Activated CD8-positive, alpha-beta memory T cell treated with anti-CD3 and anti-CD28 coated beads, Interleukin-2, amount 50 U/mL, for 24 hours (primary cell): ENCODE results near the gene MIEF1.

Experiments
- DNase-seq: peaks from one replicate; pipeline ENCODE4 v3.0.0-alpha.2; 2020; ENCODE audit errors: extremely low read depth

The MIEF1 gene

DNA sequence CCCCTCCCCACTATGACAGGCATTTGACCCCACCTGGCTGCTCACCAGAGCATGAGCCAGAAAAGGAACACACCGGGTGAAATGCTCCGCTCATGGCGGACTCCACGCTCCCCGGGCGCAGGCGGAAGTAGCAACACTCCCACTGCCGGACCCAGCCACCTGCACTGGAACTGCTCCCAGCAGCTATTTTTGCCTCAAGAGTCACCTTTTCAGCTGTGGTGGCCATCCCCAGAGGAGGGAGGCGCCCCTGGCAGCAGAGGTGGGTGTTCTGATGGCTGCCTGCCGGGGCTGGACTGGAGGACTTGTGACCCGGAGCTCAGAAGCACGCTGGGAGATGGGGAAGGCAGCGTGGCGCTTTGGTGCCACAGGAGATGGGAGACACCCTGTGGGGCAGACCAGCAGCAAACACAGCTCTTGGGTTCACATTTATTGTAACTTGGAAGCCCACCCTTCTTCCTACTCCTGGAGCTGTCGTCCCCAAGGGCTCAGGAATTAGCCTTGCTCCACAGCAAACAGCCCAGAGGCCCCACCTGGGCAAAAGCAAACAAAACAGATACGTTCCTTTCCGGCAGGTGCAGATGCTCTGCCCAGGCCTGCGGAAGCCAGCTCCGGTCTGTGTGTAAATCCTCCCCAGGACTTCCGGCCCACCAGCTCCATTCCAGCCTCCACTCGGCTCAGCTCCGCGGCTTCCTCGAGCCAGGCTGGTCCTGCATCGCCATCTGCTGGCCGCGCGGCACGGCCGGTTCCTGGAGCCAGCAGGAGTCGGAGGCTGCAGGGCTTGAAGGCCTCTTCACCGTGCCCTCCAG, 26.8 kb downstream of the MIEF1 start:
- peak; percentile 64 for DNase-seq

DNA sequence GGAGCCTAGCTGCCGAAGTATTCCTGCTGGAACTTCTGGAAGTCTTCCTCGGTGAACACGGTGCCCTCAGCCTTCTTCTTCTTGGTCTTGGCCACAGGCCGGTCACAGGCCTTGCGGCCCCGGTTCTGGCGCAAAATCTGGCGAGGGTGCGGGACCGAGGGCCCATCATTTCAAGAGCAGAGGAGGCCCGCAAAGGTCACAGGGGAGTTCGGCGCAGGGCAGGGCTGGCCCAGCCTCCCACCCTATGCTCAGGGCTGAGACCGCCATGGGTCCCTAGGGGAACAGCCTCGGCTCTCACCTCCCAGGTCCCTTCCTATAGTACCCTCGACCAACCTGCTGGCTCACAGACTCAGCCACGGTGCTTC, 27.4 kb downstream of the MIEF1 start:
- DNase-seq: no peak

DNA sequence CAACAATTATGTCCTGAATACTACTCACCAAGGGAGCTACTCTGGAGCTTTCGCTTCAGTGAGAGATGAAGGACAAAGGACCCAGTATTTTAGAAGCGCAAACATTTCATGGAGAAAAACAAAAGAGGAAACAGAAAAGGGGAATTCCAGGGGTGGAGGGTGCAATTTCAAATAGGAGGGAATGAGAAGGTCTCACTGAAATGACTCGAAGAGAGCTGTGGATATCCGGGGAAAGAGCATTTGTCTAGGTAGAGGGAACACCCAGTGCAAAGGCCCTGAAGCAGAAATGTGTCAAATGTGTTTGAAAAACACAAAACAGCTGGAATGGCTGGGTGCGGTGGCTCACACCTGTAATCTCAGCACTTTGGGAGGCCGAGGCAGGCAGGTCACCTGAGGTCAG, 28.0 kb downstream of the MIEF1 start:
- DNase-seq: no peak

DNA sequence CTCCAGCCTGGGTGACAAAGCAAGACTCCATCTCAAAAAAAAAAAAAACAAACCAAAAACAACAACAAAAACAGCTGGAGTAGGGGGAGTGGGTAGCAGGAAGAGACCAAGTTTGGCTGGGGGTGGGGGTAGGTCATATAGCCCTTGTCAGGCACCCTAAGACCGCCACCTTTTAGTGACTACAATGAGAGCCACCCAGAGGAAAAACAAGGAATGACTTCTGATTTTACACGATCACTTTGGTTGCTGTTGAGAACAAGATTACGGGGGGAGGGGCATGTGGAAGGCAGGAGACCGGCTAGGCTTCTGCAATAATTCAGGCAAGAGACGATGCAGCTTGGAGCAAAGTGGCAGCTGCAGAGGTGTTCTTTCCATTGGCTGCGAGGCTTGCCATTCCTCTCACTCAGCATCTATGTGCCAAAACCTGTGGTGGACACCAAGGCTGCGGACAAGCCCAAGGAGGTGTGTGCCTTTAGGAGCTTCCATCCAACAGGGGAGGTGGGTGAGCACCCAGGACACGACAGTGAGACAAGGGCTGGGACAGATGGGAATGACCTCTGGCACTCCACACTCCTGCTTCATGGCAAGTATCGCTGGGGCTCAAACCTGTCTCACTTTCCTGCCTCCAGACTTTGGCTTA, 28.7 kb downstream of the MIEF1 start:
- DNase-seq: no peak

DNA sequence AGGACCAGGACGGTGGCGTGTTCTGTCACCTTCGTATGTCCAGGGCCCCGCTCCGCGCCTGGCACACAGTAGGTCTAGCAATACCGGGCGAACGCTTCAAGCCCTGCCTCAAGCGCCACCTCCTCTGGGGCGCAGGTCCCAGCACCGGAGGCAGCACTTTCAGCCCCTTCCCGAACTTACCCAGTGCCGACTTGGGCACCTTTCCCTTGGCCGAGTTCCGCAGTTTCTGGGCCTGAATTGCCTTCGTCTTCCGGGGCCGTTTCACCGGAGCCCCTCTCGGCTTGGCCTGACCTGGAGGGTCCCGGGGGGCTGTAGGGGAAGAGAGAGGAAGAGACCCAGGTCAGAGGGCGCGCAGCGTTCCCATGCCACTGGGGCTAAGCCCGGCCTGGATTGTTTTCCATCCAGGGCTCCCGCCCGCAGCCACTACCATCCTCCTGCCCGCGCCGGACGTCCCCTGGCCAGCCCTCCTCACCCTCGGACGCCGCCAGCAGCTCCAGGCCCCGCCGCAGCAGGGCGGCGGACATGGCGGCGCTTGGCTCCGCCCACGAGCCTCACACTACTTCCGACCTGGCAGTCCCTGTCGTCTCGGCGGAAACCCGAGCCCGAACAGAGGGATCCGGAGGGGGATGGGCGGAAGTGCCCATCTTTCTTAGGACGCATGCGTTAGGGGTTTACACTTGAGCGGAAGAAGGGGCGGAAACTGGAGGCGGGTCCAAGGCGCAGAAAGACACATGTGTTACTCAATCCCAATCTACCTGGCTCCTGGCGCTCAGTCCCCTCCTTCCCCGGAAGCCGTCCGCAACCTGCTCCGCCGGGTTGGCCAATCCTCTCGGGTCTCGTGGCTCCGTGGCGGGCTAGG, 30.4 kb downstream of the MIEF1 start, which contains the start of gene RPS19BP1:
TSS of gene RPS19BP1 (minus strand) at position 534 of the 859 bp plus-strand sequence. CDS start at position 524, 10 bp downstream.
- peak; percentile 99 for DNase-seq

DNA sequence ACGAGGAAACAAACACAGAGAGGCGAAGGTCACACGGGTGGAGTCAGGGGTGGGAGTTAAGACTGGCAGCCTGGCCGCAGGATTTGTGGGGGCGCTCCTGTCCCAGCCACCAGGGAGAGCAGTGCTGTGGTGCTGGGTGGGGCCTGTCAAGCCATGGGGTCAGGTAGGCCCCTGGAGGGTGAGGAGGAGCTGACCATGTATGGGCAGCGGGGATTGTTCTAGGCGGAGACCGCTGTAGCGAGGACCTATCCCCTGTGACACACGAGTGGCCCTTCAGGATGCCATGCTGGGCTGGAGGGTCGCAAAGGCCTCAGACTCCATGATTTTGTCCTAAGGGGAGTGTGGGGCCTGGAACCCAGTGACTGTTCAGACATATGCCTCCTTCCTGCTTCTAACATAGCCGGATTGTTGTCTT, 32.0 kb downstream of the MIEF1 start:
- DNase-seq: no peak

DNA sequence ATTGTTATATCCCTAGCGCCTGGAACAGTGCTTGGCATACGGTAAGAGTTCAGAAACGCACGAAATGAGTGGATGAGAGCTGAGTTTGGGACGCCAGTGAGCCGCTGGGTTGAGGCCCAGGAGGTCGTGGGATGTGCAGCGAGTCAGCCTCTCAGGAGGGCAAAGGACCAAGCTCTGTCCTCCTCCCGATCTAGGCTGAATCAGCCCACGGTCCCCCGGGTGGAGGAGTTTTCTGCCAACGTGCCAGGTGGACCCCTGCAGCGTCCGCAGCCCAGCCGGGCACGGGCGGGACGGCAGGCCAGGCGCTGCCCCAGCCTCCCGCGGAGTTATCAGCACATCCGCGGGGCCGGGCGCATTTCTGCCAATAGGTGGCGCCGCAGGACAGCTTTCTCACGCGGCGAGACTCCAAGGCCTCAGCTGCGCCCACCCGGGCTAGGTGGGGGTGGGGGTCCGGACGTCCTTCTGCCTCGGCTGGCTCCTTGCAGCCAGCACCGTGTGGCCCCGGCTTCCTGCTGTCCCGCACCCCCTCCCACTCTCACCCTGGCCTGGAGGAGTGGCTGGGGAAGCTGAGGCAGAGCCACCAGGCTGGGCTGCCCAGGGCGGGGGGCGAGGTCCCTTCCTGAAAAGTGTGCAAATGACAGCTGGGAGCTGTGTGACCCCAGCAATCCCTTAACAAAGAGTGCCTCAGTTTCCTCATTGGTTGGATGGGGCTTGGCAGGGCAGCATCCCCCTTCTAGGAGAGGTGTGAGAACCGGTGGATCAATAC, 32.7 kb downstream of the MIEF1 start:
- peak; percentile 69 for DNase-seq

DNA sequence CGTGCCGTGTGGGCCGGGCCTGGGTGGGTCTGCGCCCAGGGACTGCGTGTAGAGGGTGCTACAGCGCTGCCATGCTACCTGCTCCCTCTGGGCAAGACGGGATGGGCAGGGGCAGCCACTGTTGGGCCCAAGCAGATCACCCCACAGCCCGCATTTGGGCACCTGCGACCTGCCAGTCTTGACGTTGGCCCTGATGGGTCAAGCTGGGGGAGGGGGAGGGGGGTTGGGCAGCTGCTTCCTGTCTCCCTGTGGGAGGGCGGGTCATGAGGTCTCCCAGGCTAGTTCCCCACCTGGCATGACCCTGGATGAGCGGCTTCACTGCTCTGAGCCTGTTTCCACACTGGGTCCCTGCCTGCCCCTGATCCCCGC, 33.3 kb downstream of the MIEF1 start:
- no peak for DNase-seq

DNA sequence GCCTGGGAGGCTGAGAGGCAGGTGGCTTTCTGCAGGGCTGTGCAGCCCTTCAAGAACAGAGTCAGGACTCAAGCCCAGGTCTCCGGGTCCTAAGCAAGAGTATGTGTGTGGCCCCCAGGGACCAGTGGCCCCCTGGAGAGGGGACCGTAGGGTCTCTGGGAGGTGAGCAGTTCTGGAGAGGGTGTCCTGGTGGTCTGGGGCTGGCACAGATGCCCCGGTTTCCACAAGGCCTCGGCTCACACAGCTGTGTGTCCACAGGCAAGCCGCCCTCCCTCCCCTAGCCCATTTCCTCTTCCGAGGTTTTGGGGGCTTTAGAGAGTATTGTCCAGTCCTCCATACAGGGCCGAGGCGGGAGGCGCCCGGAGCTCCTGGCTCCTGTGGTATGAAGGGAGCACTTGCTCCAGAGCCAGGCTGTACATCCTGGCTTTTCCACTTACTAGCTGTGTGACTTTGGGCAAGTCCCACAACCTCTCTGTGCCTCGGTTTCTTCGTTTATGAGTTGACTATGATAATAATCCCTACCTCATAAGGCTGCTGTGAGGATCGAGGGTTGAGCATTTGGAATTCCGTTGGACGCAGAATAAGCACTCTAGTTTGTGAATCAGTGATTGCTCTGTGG, 33.9 kb downstream of the MIEF1 start:
- DNase-seq: no peak

DNA sequence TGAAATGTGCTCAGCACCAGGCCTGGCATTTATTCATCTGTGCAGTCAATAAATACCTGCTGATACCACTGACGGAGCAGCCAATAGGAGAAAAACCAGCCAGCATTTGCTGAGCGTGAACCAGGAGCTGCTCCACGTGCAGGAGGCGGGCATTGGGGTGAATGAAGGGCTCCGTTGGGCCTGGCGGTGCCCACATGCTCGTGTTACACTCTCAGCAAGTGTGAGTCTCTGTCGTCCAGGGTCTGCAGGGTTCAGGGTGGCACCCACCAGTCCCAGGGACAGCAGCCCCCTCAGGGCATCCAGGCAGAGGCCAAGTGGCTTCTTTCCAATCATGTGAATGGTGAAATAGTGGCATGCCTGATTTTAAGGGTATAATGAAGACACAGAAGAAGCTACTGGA, 34.6 kb downstream of the MIEF1 start:
- no peak for DNase-seq

DNA sequence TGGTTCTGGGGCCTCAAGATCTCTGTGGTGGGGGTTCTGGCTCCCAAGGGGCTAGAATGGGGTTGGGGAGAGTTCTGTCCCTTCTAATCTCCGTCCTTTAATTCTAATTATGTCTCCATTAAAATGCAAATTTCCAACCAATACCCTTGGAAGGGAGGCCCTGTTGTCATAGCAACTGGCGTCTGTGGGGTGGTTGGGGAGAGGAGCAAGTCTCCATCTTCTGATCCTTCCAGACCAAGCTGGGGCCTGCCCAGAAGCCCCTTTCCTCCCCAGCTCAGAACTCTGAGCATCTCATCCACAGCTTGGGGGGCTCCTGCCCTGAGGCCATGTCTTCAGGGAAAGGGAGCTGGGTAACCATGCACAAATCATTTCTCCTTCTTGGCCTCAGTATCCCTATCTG, 35.9 kb downstream of the MIEF1 start:
- no peak for DNase-seq

DNA sequence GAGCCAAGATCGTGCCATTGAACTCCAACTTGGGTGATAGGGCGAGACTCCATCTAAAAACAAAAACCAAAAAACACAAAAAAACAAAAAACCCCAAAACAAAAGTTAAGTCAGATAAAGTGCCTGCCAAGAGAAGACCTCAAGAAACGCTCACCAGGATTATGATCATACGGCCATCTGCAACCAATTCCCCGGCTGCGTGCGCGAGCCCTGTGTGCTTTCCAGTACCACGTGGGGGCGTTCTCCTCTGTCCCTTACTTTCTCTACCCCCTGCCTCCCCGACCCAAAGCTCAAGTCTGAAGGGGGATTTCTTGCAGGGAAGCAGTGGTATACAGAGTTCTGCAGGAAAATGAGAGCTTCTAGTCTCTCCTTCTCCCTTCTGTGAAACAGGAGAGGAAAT, 41.0 kb downstream of the MIEF1 start:
- no peak for DNase-seq

DNA sequence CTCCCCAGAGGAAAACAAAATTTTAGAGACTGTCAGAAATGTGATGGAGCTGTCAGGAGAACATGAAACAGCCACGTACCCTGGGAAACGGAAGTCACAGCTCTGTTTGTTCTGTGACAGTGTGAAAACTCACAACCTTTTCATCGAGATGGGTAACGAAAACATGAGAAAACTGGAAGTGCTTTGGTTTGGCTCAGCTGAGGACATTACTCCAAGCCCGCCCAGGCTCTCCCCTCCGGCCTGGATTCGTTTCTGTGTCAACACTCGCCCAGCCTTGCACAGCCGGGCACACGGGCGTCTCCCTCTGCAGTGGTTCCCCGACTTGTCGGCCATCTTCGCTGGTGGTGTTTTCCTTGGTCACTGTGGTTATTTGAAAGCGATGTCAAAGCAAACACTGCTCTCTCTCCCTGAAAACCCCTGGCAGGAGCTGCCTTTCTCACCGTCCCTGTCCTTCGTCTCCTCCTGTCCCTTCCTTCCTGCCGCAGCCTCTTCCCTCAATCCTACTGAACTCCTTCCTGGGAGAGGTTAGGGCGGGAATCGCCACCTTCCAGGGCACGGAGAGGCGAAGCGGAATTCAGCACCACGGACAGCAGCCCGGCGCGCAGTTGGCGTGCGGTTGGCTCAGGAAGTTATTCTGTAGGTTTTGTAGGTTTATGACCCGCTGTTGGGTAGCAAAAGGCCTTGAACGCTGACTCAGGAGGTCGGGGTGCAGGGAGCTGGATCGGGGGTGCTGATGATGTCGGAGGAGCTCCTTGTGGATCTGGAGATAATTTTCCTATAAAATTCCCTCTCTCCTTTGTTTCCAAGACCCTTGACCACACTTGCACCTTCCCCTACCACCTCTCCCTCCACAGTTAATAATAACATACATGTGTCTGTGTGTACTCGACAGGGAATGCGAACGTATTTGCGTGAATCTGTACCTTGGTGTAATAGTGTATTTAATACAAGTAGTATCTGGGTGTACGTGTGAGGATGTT, 43.6 kb downstream of the MIEF1 start:
- DNase-seq: no peak

DNA sequence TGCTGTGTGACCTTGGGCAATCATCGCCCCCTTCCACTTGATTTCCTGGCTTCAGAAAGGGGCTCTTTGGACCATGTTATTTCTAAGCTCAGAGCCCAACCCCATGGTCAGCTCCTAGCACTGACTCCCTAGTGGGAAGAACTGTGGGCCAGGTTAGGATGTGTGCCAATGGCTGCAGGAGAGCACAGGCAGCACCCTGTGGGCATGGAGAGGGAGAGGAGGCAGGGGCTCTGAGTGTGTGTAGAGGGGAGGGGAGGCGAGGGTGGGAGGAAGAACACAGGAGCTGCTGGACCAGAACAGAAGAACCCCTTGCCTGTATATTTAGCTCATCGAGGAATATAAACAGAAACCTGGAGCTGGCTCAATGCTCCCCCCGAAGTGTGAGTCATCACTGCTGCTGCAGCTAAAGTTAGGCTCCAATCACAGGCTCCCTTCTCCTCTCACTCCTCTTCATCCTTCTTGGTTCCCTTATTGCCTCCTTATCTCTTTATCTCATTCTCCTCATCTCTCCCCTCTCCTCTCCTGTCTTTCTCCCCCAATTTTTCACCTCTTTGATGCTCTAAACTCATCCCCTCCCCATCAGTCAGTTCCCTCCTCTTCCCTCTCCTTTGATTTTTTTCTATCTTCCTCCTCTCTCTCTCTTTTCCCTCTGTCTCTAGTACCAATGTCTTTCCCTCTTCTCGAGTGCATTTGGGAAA, 44.9 kb downstream of the MIEF1 start:
- DNase-seq: no peak

DNA sequence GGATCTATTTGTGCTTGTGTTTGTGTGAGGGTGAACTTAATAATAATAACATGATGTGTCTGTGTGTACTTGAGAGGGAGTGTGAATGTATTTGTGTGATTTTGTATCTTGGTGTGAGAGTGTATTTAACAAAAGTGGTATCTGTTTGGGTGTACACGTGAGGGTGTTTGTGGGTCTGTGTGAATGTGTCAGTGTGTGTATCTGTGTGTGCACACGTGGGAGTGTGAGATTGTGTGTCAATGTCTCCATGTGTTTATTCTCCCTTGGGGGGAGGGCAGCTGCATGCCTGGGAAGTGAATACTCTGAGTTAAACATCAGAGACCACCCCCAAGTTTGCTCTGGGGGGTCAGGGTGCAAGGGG, 45.5 kb downstream of the MIEF1 start:
- no peak for DNase-seq

DNA sequence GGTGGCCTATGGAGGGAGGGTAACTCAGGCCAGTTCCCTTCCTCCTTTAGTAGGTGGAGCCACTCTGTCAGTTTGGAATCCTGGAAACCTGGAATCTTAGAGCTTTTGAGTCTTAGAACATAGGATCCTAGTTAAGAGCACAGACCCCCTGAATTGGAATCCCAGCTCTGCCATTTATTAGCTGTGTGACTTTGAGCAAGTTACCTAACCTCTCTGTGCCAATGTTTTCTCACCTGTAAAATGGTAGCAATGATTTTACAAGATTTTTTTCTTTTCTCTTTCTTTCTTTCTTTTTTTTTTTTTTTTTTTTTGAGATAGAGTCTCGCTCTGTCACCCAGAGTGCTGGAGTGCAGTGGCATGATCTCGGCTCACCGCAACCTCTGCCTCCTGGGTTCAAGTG, 51.3 kb downstream of the MIEF1 start:
- no peak for DNase-seq

DNA sequence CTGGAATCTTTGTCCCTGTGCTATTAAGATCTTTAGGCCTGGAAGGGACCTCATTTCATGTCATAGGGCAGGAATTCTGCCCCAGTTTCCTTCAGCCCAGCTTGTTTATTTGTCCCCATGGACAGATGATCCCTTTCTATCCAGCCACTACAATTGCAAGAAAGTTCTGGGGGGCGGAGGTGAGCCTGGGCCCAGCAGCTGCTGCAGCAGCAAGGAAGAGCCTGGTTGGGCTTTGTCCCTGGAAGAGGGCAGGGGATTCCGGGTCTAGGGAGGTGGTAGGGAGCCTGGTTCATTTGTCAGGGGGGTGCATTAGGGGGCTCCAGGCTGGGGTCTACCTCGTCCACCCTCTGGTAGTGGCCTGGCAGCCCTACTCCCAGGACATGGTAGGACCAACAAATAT, 52.1 kb downstream of the MIEF1 start:
- DNase-seq: no peak

DNA sequence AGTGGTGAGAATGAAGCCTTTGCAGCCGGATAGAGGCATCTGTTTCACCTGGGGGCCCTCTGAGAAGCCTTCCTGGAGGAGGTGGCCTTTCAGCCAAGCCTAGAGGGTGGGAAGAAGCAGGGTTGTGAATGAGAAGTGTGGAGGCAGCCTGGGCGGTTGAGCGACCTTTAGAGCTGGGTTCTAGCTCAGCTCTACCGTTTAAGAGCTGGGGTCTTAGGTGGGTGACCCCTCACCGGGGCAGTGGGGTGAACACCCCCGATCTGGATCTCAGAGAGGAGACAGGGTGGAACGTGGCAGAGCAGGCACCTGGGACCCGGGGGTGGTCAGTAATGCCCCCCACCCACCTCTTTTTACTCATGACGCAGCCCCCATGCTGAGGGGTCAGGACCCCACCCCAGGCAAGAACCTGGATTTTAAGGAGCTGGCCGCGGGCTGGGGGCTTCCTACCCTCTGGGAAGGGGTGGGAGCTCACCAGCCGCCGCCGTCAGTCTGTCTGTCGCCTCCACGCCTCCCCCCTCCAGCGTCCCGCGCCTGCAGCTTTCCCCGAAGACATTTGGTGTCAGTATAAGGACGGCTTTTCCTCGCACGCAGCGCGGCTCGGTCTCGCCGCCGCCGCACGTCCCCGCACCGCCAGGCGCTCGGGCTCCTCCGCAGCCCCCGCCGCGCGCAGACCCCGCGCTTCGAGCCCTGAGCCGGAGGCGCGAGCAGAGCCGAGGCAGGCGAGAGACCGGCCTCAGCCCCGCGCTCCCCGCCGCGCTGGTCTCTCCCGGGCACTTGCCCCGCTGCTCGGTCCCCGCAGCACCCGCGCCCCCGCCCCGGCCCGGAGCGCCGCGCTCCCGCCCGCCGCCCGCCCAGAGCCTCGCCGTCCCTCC, 55.1 kb downstream of the MIEF1 start:
- no peak for DNase-seq

DNA sequence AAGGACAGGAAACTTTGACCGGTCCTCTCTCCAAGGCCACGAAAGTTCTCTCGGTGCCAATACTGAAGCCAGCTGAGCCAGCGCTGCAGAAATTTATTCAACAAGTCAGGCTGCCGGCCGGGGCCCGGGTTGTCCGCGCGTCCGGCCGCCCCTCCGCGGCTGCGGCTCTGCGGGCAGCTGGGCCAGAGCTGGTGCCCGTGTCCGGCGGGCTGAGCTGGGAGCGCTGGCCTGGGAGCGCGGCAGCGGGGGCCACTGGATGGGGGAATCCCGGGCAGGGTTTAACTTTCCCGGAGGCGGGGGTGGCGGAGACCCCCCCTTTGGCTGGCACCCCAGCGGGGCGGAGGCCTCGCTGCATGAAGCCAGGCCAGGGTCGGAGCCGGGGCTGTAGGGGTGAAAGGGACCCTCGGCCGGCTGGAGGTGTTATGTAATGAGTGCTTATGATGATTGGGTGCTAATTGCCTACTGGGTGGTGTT, 56.2 kb downstream of the MIEF1 start:
- DNase-seq: no peak
